Upper lobe of left lung (tissue), 6 donors: ENCODE data around the gene RERE. TPM values are rescaled to one million over a fixed set of nuclear protein-coding genes. Genes with fewer than 3 reads are reported as not detected.
A peak's percentile ranks its signal among the peaks of the same experiment; 100 is the strongest.

Experiments used
- ATAC-seq, 2 donors: fragments of 200-7000 bp; cut with Tn5 transposase; one replicate each; pipeline ENCODE4 v1.9.1; 2022; ENCODE audit warnings: mild to moderate bottlenecking in 2 of 2, moderate library complexity in 2 of 2; ENCODE audit not compliant: low FRiP score in 2 of 2
- DNase-seq, 2 donors: peaks; one replicate each; pipeline ENCODE4 v3.0.0-alpha.2; 2019 to 2020
- H3K27ac ChIP-seq, 4 donors: fragments of 200-600 bp; sonication (generic); one replicate each; pipeline ENCODE4 v1.5.1; 2016 to 2019
- H3K27me3 ChIP-seq, 4 donors: fragments of 200-600 bp; sonication (generic); one replicate each; pipeline ENCODE4 v1.5.1; 2017 to 2019
- H3K36me3 ChIP-seq, 4 donors: fragments of 200-600 bp; sonication (generic); one replicate each; pipeline ENCODE4 v1.5.1; 2016 to 2019
- H3K4me1 ChIP-seq, 4 donors: fragments of 200-600 bp; sonication (generic); one replicate each; pipeline ENCODE4 v1.5.1; 2018 to 2019
- H3K4me3 ChIP-seq, 4 donors: fragments of 200-600 bp; sonication (generic); one replicate each; pipeline ENCODE4 v1.5.1; 2017 to 2019; ENCODE audit warnings: mild to moderate bottlenecking in 2 of 4, moderate library complexity in 1 of 4
- H3K9me3 ChIP-seq, 4 donors: fragments of 200-600 bp; sonication (generic); one replicate each; pipeline ENCODE4 v1.5.1; 2018 to 2019
- CTCF ChIP-seq, 6 experiments: fragments of 450-650 bp in 4 of 6; fragments of 200-600 bp in 2 of 6; sonication (generic) in 2 of 6; IDR thresholded peaks; one replicate each; pipeline ENCODE4 v1.5.1; 2016 to 2019; ENCODE audit warnings: antibody characterized with exemption in 6 of 6
- EP300 ChIP-seq, 4 donors: sonication (generic); formaldehyde crosslinking; IDR thresholded peaks; one replicate each; pipeline ENCODE4 v1.5.1; 2017; ENCODE audit warnings: antibody characterized with exemption in 4 of 4, control low read depth in 2 of 4
- POLR2A ChIP-seq, 4 donors: fragments of 450-650 bp; IDR thresholded peaks; one replicate each; pipeline ENCODE4 v1.5.1; 2016 to 2017; ENCODE audit warnings: antibody characterized with exemption in 4 of 4, mild to moderate bottlenecking in 2 of 4
- POLR2AphosphoS5 ChIP-seq, 2 donors: sonication (generic); formaldehyde crosslinking; IDR thresholded peaks; one replicate each; pipeline ENCODE4 v1.5.1; 2017; ENCODE audit warnings: antibody characterized with exemption in 2 of 2
- WGBS, 2 donors: methylation state at CpG; one replicate each; pipeline ENCODE4 v1.1.5; 2017 to 2018; 5-methylcytosine and 5-hydroxymethylcytosine counted together
- total RNA-seq, 6 donors: library from RNA; depleted of rRNA in 4 of 6; stranded (reverse); fragments of >200 nt in 4 of 6; gene quantifications; one replicate each; pipeline versions ENCODE4 v1.1.0 to v1.2.1, GENCODE V29; 2016 to 2021
- donor health status: DM: no; HTN: no; CAD: no; lungs with moderate emphysema.
- donor health status: DM: no; HTN: yes; CAD: no; lungs with severe emphysema.

The RERE gene
- total RNA-seq, 6 donors from 2014 or later: 75.5 to 222 (median 104) TPM

- TF ChIP-seq POLR2A (IDR thresholded peaks at IDR 0.05): no peak
- peaks cover 2 to 24% (median 17%) of the 10 kb centered on the region in 4 donors for H3K4me1 ChIP-seq
- H3K27ac ChIP-seq: peak overlapping the region in 1 of 4 donors; percentile 51
- H3K27me3 ChIP-seq: no peaks in the 10 kb centered on the region
- no peaks in the 10 kb centered on the region for H3K36me3 ChIP-seq
- H3K9me3 ChIP-seq: no peaks in the 10 kb centered on the region
- ATAC-seq (no peak), DNase-seq (no peak)
- WGBS, 2 donors: 73 to 86% methylated on average over 2 of the region's 2 CpGs
- H3K4me3 ChIP-seq: no peak overlapping the region
Measured at GRCh38 chr1:8477983-8478362, 339.5 kb downstream of the RERE start.

GRCh38 chr1:8477166-8477982 lies 340.1 kb downstream of the RERE start:
- Histone ChIP-seq H3K9me3 (no peaks in the 10 kb centered on the region), H3K27ac (peak overlapping the region in 1 of 4 donors; percentile 51), H3K4me3 (no peak overlapping the region), H3K27me3 (no peaks in the 10 kb centered on the region), H3K36me3 (no peaks in the 10 kb centered on the region), H3K4me1 (peaks cover 0 to 20% (median 12%) of the 10 kb centered on the region in 4 donors)
- no peak for TF ChIP-seq POLR2A (IDR thresholded peaks at IDR 0.05)
- TF ChIP-seq POLR2AphosphoS5 (IDR thresholded peaks at IDR 0.05): no peak
- no peak for TF ChIP-seq EP300 (IDR thresholded peaks at IDR 0.05)
- no peak for TF ChIP-seq CTCF (IDR thresholded peaks at IDR 0.05)
- ATAC-seq (peak in 1 of 2 donors; percentile 51), DNase-seq (no peak)
- WGBS, 2 donors: 67 to 71% methylated on average over 9 of the region's 9 CpGs

- 73 to 81% methylated on average over 3 of the region's 3 CpGs for WGBS, 2 donors
Measured at GRCh38 chr1:8476006-8476405, 341.4 kb downstream of the RERE start.

GRCh38 chr1:8474369-8474768 lies 343.1 kb downstream of the RERE start:
- H3K27me3 ChIP-seq: no peaks in the 10 kb centered on the region
- no peak for ATAC-seq
- DNase-seq: no peak
- TF ChIP-seq CTCF (IDR thresholded peaks at IDR 0.05) (no peak), EP300 (IDR thresholded peaks at IDR 0.05) (no peak), POLR2AphosphoS5 (IDR thresholded peaks at IDR 0.05) (no peak), POLR2A (IDR thresholded peaks at IDR 0.05) (no peak)
- no peak overlapping the region for H3K4me3 ChIP-seq
- no peaks in the 10 kb centered on the region for H3K9me3 ChIP-seq
- peaks cover 0 to 17% (median 12%) of the 10 kb centered on the region in 4 donors for H3K4me1 ChIP-seq
- 85 to 89% methylated on average over 3 of the region's 3 CpGs for WGBS, 2 donors
- no peaks in the 10 kb centered on the region for H3K36me3 ChIP-seq
- no peak overlapping the region for H3K27ac ChIP-seq

More at GRCh38 chr1:8476006-8476405, 341.4 kb downstream of the RERE start:
- DNase-seq (no peak), ATAC-seq (peak; percentile 37 to 65)
- Histone ChIP-seq H3K4me3 (no peak overlapping the region), H3K36me3 (no peaks in the 10 kb centered on the region), H3K27ac (no peak overlapping the region), H3K27me3 (no peaks in the 10 kb centered on the region), H3K9me3 (no peaks in the 10 kb centered on the region), H3K4me1 (peaks cover 0 to 20% (median 12%) of the 10 kb centered on the region in 4 donors)
- TF ChIP-seq POLR2AphosphoS5 (IDR thresholded peaks at IDR 0.05) (no peak), CTCF (IDR thresholded peaks at IDR 0.05) (no peak), EP300 (IDR thresholded peaks at IDR 0.05) (no peak), POLR2A (IDR thresholded peaks at IDR 0.05) (no peak)

GRCh38 chr1:8473891-8474300 lies 343.5 kb downstream of the RERE start:
- no peak overlapping the region for H3K4me3 ChIP-seq
- no peak overlapping the region for H3K27ac ChIP-seq
- DNase-seq (no peak), ATAC-seq (no peak)
- no peaks in the 10 kb centered on the region for H3K36me3 ChIP-seq
- no peaks in the 10 kb centered on the region for H3K9me3 ChIP-seq
- H3K4me1 ChIP-seq: peaks cover 0 to 17% (median 12%) of the 10 kb centered on the region in 4 donors
- no peak for TF ChIP-seq CTCF (IDR thresholded peaks at IDR 0.05)
- no peak for TF ChIP-seq POLR2AphosphoS5 (IDR thresholded peaks at IDR 0.05)
- no peak for TF ChIP-seq EP300 (IDR thresholded peaks at IDR 0.05)
- TF ChIP-seq POLR2A (IDR thresholded peaks at IDR 0.05): no peak
- WGBS, 2 donors: 68 to 78% methylated on average over 2 of the region's 2 CpGs
- H3K27me3 ChIP-seq: no peaks in the 10 kb centered on the region
